ENCODE data around the gene GJC2. TPM values are rescaled to one million over a fixed set of nuclear protein-coding genes. Genes with fewer than 3 reads are reported as not detected.

Gene GJC2
- total and polyA plus RNA-seq, 8 donors, result 0.46 to 26.6 (median 1.5) TPM; not detected in 2

GRCh38 chr1:228163007-228163753 is 13.4 kb downstream of the GJC2 start:
- peaks cover 0 to 5% (median 1%) of the 10 kb centered on the region in 4 donors for H3K36me3 ChIP-seq
- H3K4me3 ChIP-seq, result no peak overlapping the region
- TF ChIP-seq POLR2AphosphoS5 (IDR thresholded peaks at IDR 0.05), result peak in 2 of 3 donors; percentile 5 to 13
- TF ChIP-seq CTCF (IDR thresholded peaks at IDR 0.05), result no peak
- DNase-seq, result peak; percentile 43 to 90
- no peaks in the 10 kb centered on the region for H3K9me3 ChIP-seq
- intact Hi-C loops (cut with DNase I; ENCODE audit: low total_unique reads), result no loop called here
- peaks cover 0 to 16% (median 10%) of the 10 kb centered on the region in 3 donors for H3K27me3 ChIP-seq
- H3K4me1 ChIP-seq, result peaks cover 23 to 53% (median 38%) of the 10 kb centered on the region in 4 donors
- WGBS, 5 donors, result 32 to 47% (median 41%) methylated on average over 12 to 30 of the region's 30 CpGs
- H3K27ac ChIP-seq, result peak overlapping the region; percentile 13 to 100 (median 72)

GRCh38 chr1:228163776-228164519 is 14.2 kb downstream of the GJC2 start:
- Histone ChIP-seq H3K36me3 (peaks cover 0 to 11% (median 4%) of the 10 kb centered on the region in 4 donors), H3K27me3 (peaks cover 0 to 16% (median 10%) of the 10 kb centered on the region in 3 donors), H3K4me3 (no peak overlapping the region), H3K4me1 (peaks cover 23 to 55% (median 38%) of the 10 kb centered on the region in 4 donors), H3K9me3 (no peaks in the 10 kb centered on the region), H3K27ac (peak overlapping the region in 4 of 5 donors; percentile 52 to 100 (median 84))
- intact Hi-C loops (cut with DNase I; ENCODE audit: low total_unique reads), result no loop called here
- TF ChIP-seq EP300 (IDR thresholded peaks at IDR 0.05), result no peak
- no peak for TF ChIP-seq CTCF (IDR thresholded peaks at IDR 0.05)
- TF ChIP-seq POLR2AphosphoS5 (IDR thresholded peaks at IDR 0.05), result no peak
- TF ChIP-seq POLR2A (IDR thresholded peaks at IDR 0.05), result no peak
- no peak for DNase-seq
- 87 to 97% (median 93%) methylated on average over 10 of the region's 10 CpGs for WGBS, 5 donors

- Histone ChIP-seq H3K4me3 (peak overlapping the region; percentile 51 to 91 (median 65)), H3K27ac (peak overlapping the region; percentile 81 to 100 (median 99)), H3K4me1 (peaks cover 23 to 54% (median 38%) of the 10 kb centered on the region in 4 donors), H3K9me3 (no peaks in the 10 kb centered on the region), H3K27me3 (peaks cover 0 to 16% (median 10%) of the 10 kb centered on the region in 3 donors), H3K36me3 (peaks cover 0 to 14% (median 4%) of the 10 kb centered on the region in 4 donors)
- intact Hi-C loops (cut with DNase I; ENCODE audit: low total_unique reads), result no loop called here
- TF ChIP-seq CTCF (IDR thresholded peaks at IDR 0.05) (no peak), EP300 (IDR thresholded peaks at IDR 0.05) (no peak), POLR2AphosphoS5 (IDR thresholded peaks at IDR 0.05) (no peak), POLR2A (IDR thresholded peaks at IDR 0.05) (no peak)
- no peak for DNase-seq
- WGBS, 5 donors, result 46 to 54% (median 49%) methylated on average over 20 of the region's 20 CpGs
Measured at GRCh38 chr1:228164561-228165371, 15.0 kb downstream of the GJC2 start.

All from stomach (tissue), 9 donors.